ENCODE data around the gene RPL41. TPM values are rescaled to one million over a fixed set of nuclear protein-coding genes. Genes with fewer than 3 reads are reported as not detected.

RPL41 gene
- polyA plus RNA-seq, 5 donors, result 6,129 to 8,482 (median 6,371) TPM

DNA sequence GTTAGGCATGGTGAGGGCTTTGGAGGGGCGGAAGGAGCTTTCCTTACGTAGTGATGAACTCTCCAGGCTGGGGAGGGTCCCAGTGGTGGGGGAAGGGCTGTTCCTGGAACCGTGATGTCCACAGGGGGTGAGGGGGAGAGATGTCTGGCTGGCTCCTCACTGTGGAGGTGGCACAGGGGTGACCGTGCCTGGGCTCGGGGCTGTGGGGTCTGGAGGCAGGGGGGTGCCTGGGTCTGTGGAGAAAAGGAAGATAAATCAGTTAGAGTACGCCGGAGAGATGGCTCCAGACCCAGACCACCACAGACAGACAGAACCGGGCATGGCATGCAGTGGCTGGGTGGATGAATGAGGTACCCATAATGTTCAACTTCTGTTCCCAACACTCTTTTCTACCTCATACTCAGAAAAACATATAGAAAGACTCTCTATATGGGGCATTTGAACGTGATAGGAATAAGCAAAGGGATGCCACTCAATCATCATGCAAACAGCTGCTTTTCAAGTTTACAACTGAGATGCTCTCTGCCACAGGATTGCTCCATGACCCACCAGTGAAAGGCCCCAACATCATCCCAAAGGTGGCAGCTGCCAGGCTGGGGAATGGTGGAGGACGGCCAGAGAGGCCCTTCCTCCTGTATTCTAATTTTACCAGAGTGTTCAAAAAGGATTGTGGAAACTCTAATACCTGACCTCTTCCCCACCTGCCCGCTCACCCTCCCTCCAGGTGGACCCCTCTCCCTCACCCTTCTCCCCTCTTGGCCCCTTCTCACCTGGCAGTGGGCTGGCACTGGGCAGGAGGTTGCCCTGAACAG is 47.3 kb downstream of the RPL41 start:
- DNase-seq, result no peak

DNA sequence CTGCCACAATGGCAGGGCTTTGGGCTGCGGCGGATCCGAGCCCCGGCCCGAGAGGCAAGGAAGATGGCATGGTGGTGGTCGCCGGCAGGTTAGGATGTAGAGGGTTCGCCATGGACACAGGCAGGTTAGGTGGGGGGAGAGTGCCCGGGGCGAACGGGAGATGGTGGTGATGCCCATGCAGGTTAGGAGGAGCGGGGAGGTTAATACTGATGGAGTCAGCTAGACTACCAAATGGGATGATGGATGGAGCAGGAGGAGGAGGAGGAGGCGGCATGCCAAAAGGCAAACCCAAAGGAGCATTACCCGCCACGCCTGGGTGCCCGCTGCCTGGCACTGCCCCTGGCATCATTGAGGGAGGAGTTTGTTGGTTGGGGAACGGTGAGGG is 47.9 kb downstream of the RPL41 start:
- DNase-seq, result no peak

DNA sequence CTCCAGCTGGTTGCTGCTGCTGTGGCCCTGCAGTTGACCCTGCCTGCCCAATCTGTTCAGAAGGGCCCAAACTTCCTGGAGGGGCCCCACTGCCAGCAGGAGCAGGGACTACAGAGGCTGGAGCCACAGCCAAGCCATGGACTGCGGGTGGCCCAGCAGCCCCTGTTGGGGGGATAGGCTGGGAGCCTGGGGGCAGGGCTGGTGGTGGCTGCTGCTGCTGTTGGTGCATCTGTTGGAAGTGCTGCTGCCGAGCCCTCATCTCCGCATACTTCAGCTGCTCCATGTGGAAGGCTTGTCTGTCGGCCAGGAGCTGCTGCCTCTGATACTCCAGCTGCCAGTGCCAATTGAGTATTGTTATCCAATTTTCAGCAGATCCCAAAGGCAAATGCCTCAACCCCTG is 48.9 kb downstream of the RPL41 start:
- no peak for DNase-seq

Other genes with a start within 250 kb of the RPL41 start
- 10 to 100 TPM; 30.1 to 39.5 (median 32.3) TPM for gene PYM1, start 188.7 kb upstream of the RPL41 start, polyA plus RNA-seq (ENCODE audit: insufficient read depth in 1 of 5, insufficient read length in 5 of 5, low replicate concordance in 1 of 5)
- 10 to 100 TPM; 27.7 to 44.8 (median 39.6) TPM for gene DGKA, start 185.5 kb upstream of the RPL41 start, polyA plus RNA-seq (ENCODE audit: insufficient read depth in 1 of 5, insufficient read length in 5 of 5, low replicate concordance in 1 of 5)
- 1 to 10 TPM; 2.0 to 2.7 (median 2.4) TPM for gene PMEL, start 150.6 kb upstream of the RPL41 start, polyA plus RNA-seq (ENCODE audit: insufficient read depth in 1 of 5, insufficient read length in 5 of 5, low replicate concordance in 1 of 5)
- gene CDK2, start 149.8 kb upstream of the RPL41 start, polyA plus RNA-seq (ENCODE audit: insufficient read depth in 1 of 5, insufficient read length in 5 of 5, low replicate concordance in 1 of 5), result 10 to 100 TPM; 73.1 to 86.5 (median 78.1) TPM
- gene RAB5B, start 142.6 kb upstream of the RPL41 start, polyA plus RNA-seq (ENCODE audit: insufficient read depth in 1 of 5, insufficient read length in 5 of 5, low replicate concordance in 1 of 5), result 100 to 1,000 TPM; 131 to 157 (median 146) TPM
- 10 to 100 TPM; 36.7 to 43.4 (median 42.8) TPM for gene SUOX, start 119.4 kb upstream of the RPL41 start, polyA plus RNA-seq (ENCODE audit: insufficient read depth in 1 of 5, insufficient read length in 5 of 5, low replicate concordance in 1 of 5)
- gene IKZF4, start 95.6 kb upstream of the RPL41 start, polyA plus RNA-seq (ENCODE audit: insufficient read depth in 1 of 5, insufficient read length in 5 of 5, low replicate concordance in 1 of 5), result 10 to 100 TPM; 19.7 to 26.1 (median 23.1) TPM
- 100 to 1,000 TPM; 102 to 691 (median 130) TPM for gene RPS26, start 74.7 kb upstream of the RPL41 start, polyA plus RNA-seq (ENCODE audit: insufficient read depth in 1 of 5, insufficient read length in 5 of 5, low replicate concordance in 1 of 5)
- gene ERBB3, start 36.5 kb upstream of the RPL41 start, polyA plus RNA-seq (ENCODE audit: insufficient read depth in 1 of 5, insufficient read length in 5 of 5, low replicate concordance in 1 of 5), result 10 to 100 TPM; 71.3 to 97.1 (median 80.0) TPM
- 100 to 1,000 TPM; 118 to 168 (median 134) TPM for gene PA2G4, start 12.1 kb upstream of the RPL41 start, polyA plus RNA-seq (ENCODE audit: insufficient read depth in 1 of 5, insufficient read length in 5 of 5, low replicate concordance in 1 of 5)
- gene ZC3H10, start 1.6 kb downstream of the RPL41 start, polyA plus RNA-seq (ENCODE audit: insufficient read depth in 1 of 5, insufficient read length in 5 of 5, low replicate concordance in 1 of 5), result 1 to 10 TPM; 5.1 to 6.8 (median 6.2) TPM
- 10 to 100 TPM; 74.3 to 90.6 (median 81.1) TPM for gene ESYT1, start 11.6 kb downstream of the RPL41 start, polyA plus RNA-seq (ENCODE audit: insufficient read depth in 1 of 5, insufficient read length in 5 of 5, low replicate concordance in 1 of 5)
- gene MYL6B, start 36.0 kb downstream of the RPL41 start, polyA plus RNA-seq (ENCODE audit: insufficient read depth in 1 of 5, insufficient read length in 5 of 5, low replicate concordance in 1 of 5), result 100 to 1,000 TPM; 162 to 215 (median 172) TPM
- gene MYL6, start 41.7 kb downstream of the RPL41 start, polyA plus RNA-seq (ENCODE audit: insufficient read depth in 1 of 5, insufficient read length in 5 of 5, low replicate concordance in 1 of 5), result 1,000 to 10,000 TPM; 1,819 to 2,542 (median 2,207) TPM
- 100 to 1,000 TPM in 4 of 5 donors, 10 to 100 TPM in 1; 90.6 to 124 (median 119) TPM for gene SMARCC2, start 72.8 kb downstream of the RPL41 start, polyA plus RNA-seq (ENCODE audit: insufficient read depth in 1 of 5, insufficient read length in 5 of 5, low replicate concordance in 1 of 5)
- gene RNF41, start 105.3 kb downstream of the RPL41 start, polyA plus RNA-seq (ENCODE audit: insufficient read depth in 1 of 5, insufficient read length in 5 of 5, low replicate concordance in 1 of 5), result 10 to 100 TPM; 37.6 to 44.8 (median 38.4) TPM
- 10 to 100 TPM; 24.6 to 31.3 (median 25.6) TPM for gene NABP2, start 107.7 kb downstream of the RPL41 start, polyA plus RNA-seq (ENCODE audit: insufficient read depth in 1 of 5, insufficient read length in 5 of 5, low replicate concordance in 1 of 5)
- gene SLC39A5, start 113.4 kb downstream of the RPL41 start, polyA plus RNA-seq (ENCODE audit: insufficient read depth in 1 of 5, insufficient read length in 5 of 5, low replicate concordance in 1 of 5), result 1 to 10 TPM; 2.6 to 5.6 (median 4.8) TPM
- gene ANKRD52, start 141.8 kb downstream of the RPL41 start, polyA plus RNA-seq (ENCODE audit: insufficient read depth in 1 of 5, insufficient read length in 5 of 5, low replicate concordance in 1 of 5), result 10 to 100 TPM; 21.9 to 32.1 (median 30.9) TPM
- 10 to 100 TPM; 15.3 to 17.9 (median 15.8) TPM for gene COQ10A, start 150.3 kb downstream of the RPL41 start, polyA plus RNA-seq (ENCODE audit: insufficient read depth in 1 of 5, insufficient read length in 5 of 5, low replicate concordance in 1 of 5)
- 100 to 1,000 TPM; 148 to 181 (median 158) TPM for gene CS, start 183.7 kb downstream of the RPL41 start, polyA plus RNA-seq (ENCODE audit: insufficient read depth in 1 of 5, insufficient read length in 5 of 5, low replicate concordance in 1 of 5)
- 100 to 1,000 TPM; 128 to 155 (median 136) TPM for gene CNPY2, start 199.4 kb downstream of the RPL41 start, polyA plus RNA-seq (ENCODE audit: insufficient read depth in 1 of 5, insufficient read length in 5 of 5, low replicate concordance in 1 of 5)
- gene PAN2, start 217.4 kb downstream of the RPL41 start, polyA plus RNA-seq (ENCODE audit: insufficient read depth in 1 of 5, insufficient read length in 5 of 5, low replicate concordance in 1 of 5), result 10 to 100 TPM; 64.8 to 96.1 (median 78.4) TPM
- 1 to 10 TPM in 1 of 5 donors, under 1 TPM in 4; 0.64 to 1.1 (median 0.81) TPM for gene IL23A, start 222.3 kb downstream of the RPL41 start, polyA plus RNA-seq (ENCODE audit: insufficient read depth in 1 of 5, insufficient read length in 5 of 5, low replicate concordance in 1 of 5)
- 100 to 1,000 TPM; 120 to 174 (median 144) TPM for gene STAT2, start 243.5 kb downstream of the RPL41 start, polyA plus RNA-seq (ENCODE audit: insufficient read depth in 1 of 5, insufficient read length in 5 of 5, low replicate concordance in 1 of 5)
- under 1 TPM in 2 of 5 donors, not detected in 3; 0.10 to 0.15 TPM for gene APOF, start 246.2 kb downstream of the RPL41 start, polyA plus RNA-seq (ENCODE audit: insufficient read depth in 1 of 5, insufficient read length in 5 of 5, low replicate concordance in 1 of 5)

Measured in right lung (tissue), 5 donors.